GM19395 (cell line): ENCODE data around the gene DHTKD1.
"Not testable (repeated sequence)": the region's sequence is repeated elsewhere in the genome, so short reads cannot be mapped to it uniquely, and the experiment has no call there.

Experiments used
- ATAC-seq: cut with Tn5 transposase; IDR thresholded peaks from one replicate; pipeline ENCODE4 v1.9.1; 2021; ENCODE audit warnings: mild to moderate bottlenecking, moderate library complexity; ENCODE audit not compliant: unreplicated experiment

The DHTKD1 gene

DNA sequence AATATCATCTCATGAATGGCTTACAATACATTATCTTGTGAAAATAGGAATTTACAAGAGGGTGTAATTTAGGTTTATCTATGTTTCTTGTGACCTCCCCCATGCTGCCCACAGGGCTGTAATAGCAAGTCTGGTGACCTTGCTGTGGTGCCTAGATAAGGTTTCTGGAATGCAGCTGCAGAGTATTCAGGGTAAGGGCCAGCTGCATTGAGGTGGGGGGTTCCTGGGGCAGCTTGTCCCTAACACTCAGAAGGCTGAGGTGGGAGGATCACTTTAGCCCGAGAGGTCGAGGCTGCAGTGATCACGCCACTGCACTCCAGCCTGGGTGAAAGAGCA, 5.3 kb upstream of the DHTKD1 start:
- ATAC-seq = no peak

DNA sequence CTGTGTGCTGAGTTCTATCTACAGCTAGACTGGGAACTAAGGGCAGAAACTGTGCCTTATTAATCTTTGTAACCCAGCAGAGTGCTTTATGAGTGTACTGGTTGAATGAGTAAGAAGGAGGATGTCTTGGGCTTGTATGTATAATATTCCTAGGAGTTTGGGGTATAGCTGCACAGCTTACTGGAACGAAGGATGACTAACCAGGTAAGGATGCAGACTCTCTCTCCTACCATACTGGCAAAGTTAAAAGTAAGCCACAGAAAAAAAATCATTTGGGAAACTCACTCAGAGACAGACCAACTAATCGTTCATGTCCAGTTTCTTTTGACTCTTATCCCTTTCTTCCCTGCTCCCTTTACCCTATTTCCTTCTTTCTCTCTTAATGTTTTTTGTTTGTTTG, 1.4 kb upstream of the DHTKD1 start:
- no peak for ATAC-seq

DNA sequence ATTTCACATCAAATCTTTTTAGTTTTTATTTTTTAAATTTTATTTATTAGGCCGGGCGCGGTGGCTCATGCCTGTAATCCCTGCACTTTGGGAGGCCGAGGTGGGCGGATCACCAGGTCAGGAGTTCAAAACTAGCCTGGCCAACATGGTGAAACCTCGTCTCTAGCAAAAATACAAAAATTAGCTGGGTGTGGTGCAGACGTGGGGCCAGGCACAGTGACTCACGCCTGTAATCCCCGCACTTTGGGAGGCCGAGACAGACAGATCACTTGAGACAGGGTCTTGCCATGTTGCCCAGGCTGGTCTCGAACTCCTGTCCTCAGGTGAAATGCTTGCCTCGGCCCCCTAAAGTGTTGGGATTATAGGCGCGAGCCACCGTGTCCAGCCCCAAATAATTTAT, 2.7 kb downstream of the DHTKD1 start:
- not testable (repeated sequence) for ATAC-seq

DNA sequence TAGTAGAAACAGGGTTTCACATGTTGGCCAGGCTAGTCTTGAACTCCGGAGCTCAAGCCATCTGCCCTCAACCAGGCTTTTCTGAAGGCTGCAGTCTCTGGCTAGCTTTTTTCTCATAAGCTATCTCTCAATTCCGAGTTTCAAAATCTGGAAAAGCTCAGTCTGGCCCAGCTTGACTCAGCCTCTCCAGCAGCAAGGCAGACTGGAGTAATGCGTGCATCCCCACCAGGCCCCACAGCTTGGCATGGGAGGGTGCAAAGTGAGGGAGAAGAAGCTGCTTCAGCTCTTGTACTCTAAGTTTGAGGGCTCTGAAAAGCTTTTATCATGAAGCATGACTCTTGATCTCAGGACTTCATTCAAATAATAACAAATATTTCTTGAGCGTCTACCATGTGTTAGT, 4.8 kb downstream of the DHTKD1 start:
- no peak for ATAC-seq

GRCh38 chr10:12077580-12078180, 8.9 kb downstream of the DHTKD1 start:
- ATAC-seq = no peak

DNA sequence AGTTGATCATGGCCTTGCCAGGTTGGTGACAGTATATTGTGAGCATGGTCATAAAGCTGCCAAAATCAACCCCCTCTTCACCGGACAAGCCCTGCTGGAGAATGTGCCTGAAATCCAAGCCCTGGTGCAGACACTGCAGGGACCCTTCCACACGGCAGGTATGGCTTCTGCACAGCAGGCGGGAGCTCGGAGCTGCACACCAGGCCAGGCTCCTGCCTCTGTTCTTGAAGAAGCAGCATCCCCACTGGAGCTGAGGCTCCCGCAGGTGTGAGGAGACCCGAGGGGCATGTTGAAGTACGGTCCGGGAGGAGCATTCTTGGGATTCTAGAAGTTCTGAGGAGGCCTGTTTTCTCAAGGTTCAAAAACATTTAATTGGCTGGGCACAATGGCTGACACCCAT, 12.7 kb downstream of the DHTKD1 start:
- no peak for ATAC-seq

- no peak for ATAC-seq
Measured at GRCh38 chr10:12081879-12082557, 13.3 kb downstream of the DHTKD1 start.

DNA sequence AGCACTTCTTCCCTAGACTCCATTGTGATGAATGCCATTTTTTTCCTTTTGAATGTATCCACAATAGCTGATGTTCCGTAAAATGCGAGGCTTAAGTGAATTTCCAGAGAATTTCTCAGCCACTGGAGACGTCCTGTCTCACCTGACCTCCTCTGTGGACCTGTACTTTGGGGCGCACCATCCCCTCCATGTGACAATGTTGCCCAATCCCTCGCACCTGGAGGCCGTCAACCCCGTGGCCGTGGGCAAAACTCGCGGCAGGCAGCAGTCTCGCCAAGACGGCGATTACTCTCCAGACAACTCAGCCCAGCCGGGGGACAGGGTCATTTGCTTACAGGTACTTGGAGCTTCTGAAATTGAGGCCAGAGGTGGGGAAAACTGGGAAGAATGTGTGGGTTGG, 20.2 kb downstream of the DHTKD1 start:
- no peak for ATAC-seq

- no peak for ATAC-seq
Measured at GRCh38 chr10:12091421-12091820, 22.7 kb downstream of the DHTKD1 start.

DNA sequence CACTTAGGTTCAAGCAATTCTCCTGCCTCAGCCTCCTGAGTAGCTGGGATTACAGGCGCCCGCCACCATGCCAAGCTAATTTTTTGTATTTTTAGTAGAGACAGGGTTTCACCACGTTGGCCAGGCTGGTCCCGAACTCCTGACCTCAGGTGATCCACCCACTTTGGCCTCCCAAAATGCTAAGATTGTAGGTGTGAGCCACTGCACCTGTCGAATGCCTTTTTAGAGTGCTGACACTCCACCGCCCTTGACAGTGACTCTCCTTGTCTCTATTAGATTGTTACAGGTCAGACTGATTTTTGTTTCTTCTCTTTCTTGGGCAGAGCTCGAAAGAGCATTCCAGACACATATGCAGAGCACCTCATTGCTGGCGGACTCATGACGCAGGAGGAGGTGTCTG, 28.6 kb downstream of the DHTKD1 start:
- not testable (repeated sequence) for ATAC-seq

GRCh38 chr10:12097791-12098190, 29.0 kb downstream of the DHTKD1 start:
- ATAC-seq = no peak

GRCh38 chr10:12098966-12099365, 30.2 kb downstream of the DHTKD1 start:
- ATAC-seq = no peak

- no peak for ATAC-seq
Measured at GRCh38 chr10:12103802-12104201, 35.0 kb downstream of the DHTKD1 start.

DNA sequence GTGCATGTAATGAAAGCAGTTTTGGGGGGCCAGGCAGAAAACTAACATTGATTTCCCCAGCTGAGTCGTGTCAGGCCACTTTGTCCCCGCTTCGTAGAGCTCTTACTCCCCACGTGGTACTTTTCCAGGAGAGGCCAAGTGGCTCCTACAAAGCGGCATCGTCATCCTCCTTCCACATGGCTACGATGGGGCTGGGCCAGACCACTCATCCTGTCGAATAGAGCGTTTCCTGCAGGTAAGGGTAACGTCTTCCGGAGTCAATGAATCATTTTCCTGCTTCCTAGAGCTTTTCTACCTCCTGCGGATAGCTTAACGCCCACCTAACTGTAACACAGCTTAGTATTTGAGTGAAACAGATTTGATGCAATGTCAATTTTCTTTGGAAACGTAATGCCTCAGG, 39.0 kb downstream of the DHTKD1 start:
- no peak for ATAC-seq

- no peak for ATAC-seq
Measured at GRCh38 chr10:12109286-12109685, 40.5 kb downstream of the DHTKD1 start.

GRCh38 chr10:12111528-12111927, 42.8 kb downstream of the DHTKD1 start:
- ATAC-seq = no peak

DNA sequence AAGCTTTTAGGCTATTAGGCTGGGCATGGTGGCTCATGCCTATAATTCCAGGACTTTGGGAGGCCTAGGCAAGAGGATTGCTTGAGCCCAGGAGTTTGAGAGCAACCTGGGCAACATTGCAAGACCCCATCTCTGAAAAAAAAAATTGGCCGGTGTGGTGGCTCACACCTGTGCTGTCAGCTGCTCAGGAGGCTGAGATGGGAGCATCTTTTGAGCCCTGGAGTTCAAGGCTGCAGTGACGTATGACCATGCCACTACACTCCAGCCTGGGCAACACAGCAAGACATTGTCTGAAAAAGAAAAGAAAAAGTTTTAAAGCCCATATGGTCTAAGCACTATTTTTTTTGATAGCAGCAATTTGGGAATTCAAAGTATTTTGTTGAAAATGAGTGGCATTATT, 44.9 kb downstream of the DHTKD1 start:
- ATAC-seq = no peak

DNA sequence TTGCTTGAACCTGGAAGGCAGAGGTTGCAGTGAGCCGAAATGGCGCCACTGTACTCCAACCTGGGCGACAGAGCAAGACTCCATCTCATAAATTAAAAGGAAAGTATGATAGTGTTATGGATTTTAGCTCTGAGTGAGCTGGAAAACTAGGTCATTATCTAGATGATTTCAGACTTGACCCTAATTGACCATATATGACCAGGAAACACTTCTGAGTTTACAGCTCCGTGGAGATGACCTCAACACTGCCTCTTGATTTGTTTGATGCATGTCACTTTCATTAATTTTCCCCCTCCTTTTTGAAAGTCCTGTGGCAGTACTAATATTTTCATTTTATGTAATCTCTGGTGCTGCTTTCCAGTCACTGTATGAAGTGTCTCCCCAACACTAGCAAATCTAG, 52.9 kb downstream of the DHTKD1 start:
- no peak for ATAC-seq

DNA sequence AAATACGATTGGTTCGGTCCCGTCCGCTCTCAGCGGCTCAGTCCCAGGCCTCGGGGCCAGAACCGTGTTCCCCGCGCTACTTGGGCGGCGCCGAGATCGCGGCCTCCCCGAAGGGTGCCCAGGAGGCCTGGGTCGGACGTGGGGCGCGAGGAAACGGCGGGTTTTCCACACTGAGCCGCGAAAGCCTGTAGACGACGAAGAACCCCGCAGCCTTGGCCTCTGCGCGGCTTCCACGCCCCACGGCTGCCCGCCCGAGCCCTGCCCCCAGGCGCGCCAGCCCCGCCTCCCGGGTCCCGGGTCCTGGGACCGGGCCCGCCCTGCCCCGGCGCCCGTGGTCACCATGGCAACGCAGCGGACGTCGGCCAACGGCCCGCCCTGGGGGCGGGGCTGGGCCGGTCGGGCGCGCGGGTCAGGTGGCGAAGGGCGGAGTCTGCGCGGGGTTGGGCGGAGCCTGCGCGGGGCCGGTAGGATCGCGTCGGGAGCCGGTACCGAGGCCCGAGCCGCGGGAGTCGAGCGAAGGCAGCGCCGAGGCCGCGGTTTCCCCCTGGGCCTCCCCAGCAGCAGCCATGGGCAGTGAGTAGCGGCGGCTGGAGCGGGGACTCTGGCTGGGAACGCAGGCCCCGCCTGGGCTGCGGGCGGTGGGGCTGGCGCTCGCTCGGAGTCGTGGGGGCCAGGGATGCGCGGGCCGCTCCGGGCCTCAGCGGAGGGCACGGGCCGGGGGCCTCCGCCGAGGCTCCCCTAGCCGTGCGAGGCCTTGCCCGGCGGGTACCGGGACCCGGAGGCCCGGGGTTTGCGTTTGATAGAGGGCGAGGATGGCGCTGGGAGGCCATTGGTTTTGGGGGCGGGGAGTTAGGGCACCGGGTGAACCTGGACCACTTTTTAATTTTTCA, 60.7 kb downstream of the DHTKD1 start, which contains the start of gene SEC61A2:
Gene SEC61A2 (plus strand): TSS at position 456 of the 890 bp plus-strand sequence. CDS start 111 bp downstream, at position 567.
- peak; percentile 81 for ATAC-seq

DNA sequence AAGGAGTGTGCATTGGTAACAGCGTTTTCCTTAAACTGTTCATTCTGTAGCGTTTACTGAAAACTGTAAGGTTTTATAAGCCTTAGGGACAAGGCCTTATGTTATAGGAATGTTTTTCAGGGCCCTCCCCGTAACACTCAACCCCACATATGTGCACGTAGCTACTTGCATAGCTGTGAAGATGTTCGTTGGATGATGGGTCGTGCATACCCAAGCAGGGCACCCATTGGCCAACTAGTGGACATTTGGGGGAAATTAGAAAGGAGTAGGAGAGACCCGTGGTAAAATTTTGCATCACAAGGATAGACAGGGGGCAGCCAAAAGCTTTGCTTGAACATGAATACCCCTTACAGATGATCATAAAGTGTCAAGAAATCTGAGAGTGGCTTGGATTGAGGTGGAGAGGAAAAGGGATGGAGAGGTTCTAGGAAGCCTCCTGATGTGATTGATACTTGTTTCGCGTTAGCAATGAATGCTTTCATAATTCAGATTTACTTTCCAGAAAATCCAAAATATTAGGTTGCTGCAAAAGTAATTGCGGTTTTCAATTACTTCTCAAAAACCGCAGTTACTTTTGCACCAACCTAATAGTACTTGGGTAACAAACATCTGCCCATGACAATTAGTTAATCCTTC, 61.6 kb downstream of the DHTKD1 start:
- peak; percentile 59 for ATAC-seq

DNA sequence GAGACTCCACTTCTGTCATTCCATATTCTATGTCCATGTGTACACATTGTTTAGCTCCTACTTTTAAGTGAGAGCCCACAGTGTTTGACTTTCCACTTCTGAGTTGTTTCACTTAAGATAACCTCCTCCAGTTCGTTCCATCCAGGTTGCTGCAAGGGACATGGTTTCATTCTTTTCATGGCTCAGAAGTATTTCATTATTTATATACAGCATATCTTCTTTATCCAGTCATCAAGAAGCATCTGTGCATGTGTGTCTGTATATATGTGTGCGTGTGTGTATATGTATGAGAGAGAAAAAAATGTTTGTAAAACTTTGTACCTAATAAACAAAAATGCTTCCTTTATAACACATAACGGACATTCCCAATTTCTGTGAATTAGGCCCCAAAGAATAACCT, 66.9 kb downstream of the DHTKD1 start:
- ATAC-seq = no peak
